ENCODE results near the gene ATP6V1A. TPM values are rescaled to one million over a fixed set of nuclear protein-coding genes. Genes with fewer than 3 reads are reported as not detected.

Gene ATP6V1A
- total RNA-seq, 1 experiment from 2014 or later, result 89.6 TPM

DNA sequence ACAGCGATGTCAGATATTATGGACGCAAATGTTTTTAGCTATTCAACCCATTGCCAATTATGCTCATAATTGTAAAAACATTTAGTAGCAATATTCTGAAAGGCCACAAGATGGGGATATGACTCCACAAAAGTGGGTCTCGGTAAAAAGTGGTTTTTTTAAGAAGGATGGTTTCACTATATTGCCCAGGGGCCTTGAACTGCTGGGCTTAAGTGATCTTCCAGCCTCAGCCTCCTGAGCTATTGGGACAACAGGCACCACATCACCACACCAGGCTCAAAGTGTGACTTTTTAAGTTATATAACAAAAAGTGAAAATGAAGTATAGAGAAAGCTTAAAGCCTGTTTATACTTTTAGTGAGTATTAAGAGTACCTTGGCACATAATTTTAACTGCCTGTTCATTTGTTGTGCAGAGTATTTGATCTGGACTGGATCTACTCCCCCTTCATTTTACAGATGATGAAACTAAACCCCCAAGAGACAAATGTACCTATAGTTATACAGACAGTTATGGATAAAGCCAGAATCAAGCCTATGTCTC, 10.2 kb upstream of the ATP6V1A start:
- no TSS peak for BruUV-seq (replicated peaks)
- Histone ChIP-seq H3K4me1 (ENCODE audit: control insufficient read depth, insufficient read depth, low read length) (peaks cover 48% of the 10 kb centered on the region), H3K9me3 (ENCODE audit: control insufficient read depth, insufficient read depth, low read depth, low read length) (no peaks in the 10 kb centered on the region), H3K4me3 (ENCODE audit: low read depth in 2 of 2, low read length in 2 of 2) (no peak overlapping the region), H3K27me3 (ENCODE audit: control insufficient read depth, insufficient read depth, low read length) (no peaks in the 10 kb centered on the region), H3K36me3 (ENCODE audit: control insufficient read depth, insufficient read depth, low read length) (no peaks in the 10 kb centered on the region), H3K27ac (ENCODE audit: low read length) (peak overlapping the region; percentile 32; the same call in 1 of the 2 replicates)
- POLR2A ChIA-PET, result no interaction called here
- in situ Hi-C loops (cut with HindIII; ENCODE audit: low pct_unique_long_range_greater_than_20kb, low sequenced_read_pairs), result no loop called here
- TF ChIP-seq, protein P1, sequence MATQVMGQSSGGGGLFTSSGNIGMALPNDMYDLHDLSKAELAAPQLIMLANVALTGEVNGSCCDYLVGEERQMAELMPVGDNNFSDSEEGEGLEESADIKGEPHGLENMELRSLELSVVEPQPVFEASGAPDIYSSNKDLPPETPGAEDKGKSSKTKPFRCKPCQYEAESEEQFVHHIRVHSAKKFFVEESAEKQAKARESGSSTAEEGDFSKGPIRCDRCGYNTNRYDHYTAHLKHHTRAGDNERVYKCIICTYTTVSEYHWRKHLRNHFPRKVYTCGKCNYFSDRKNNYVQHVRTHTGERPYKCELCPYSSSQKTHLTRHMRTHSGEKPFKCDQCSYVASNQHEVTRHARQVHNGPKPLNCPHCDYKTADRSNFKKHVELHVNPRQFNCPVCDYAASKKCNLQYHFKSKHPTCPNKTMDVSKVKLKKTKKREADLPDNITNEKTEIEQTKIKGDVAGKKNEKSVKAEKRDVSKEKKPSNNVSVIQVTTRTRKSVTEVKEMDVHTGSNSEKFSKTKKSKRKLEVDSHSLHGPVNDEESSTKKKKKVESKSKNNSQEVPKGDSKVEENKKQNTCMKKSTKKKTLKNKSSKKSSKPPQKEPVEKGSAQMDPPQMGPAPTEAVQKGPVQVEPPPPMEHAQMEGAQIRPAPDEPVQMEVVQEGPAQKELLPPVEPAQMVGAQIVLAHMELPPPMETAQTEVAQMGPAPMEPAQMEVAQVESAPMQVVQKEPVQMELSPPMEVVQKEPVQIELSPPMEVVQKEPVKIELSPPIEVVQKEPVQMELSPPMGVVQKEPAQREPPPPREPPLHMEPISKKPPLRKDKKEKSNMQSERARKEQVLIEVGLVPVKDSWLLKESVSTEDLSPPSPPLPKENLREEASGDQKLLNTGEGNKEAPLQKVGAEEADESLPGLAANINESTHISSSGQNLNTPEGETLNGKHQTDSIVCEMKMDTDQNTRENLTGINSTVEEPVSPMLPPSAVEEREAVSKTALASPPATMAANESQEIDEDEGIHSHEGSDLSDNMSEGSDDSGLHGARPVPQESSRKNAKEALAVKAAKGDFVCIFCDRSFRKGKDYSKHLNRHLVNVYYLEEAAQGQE (IDR thresholded peaks at IDR 0.05; ENCODE audit: insufficient read depth in 1 of 2, low read depth in 2 of 2, low read length in 1 of 2), result no peak
- TF ChIP-seq CTCF (IDR thresholded peaks at IDR 0.05), result peak; percentile 79
- intact Hi-C loops (cut with micrococcal nuclease; ENCODE audit: unreplicated experiment), result loop anchor here (2.0 kb wide), 1 partner anchor 102 kb away; the partner anchor contains the start of gene GRAMD1C
- CTCF ChIA-PET, result interaction anchor here (0.7 to 2.1 kb wide), 6 partner anchors 9 to 177 kb away, joined by 3 to 11 read pairs (median 4); partner anchors contain the start of gene NAA50
- DNase-seq (ENCODE audit: low read depth, low spot score) (no peak), ATAC-seq (peak; percentile 55)

DNA sequence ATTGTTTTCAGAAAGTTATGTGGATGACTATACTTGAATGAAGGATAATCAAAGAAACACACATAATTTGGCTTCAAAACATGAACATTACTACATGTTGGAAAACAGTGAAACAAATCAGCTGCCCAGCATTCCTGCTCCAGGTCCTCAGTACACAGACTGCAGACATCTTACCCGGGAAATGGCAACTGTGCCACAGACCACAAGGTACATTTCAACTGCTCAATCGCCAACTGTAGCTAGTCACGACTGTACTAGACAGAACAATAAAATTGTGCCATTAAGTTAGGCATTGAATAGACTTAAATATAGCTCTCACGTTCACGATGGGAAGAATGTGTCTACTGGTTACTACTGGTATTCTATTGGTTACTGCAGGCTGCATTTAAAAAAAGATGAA, 5.7 kb upstream of the ATP6V1A start:
- Histone ChIP-seq H3K4me1 (ENCODE audit: control insufficient read depth, insufficient read depth, low read length) (peaks cover 65% of the 10 kb centered on the region), H3K9me3 (ENCODE audit: control insufficient read depth, insufficient read depth, low read depth, low read length) (no peaks in the 10 kb centered on the region), H3K27me3 (ENCODE audit: control insufficient read depth, insufficient read depth, low read length) (no peaks in the 10 kb centered on the region), H3K4me3 (ENCODE audit: low read depth in 2 of 2, low read length in 2 of 2) (no peak overlapping the region), H3K27ac (ENCODE audit: low read length) (peak overlapping the region; percentile 48; the same call in 1 of the 2 replicates), H3K36me3 (ENCODE audit: control insufficient read depth, insufficient read depth, low read length) (no peaks in the 10 kb centered on the region; the same call in 1 of the 2 replicates)
- ChIA-PET POLR2A (interaction anchor here (0.6 kb wide), 1 partner anchor 116 kb away, joined by 3 read pairs; no protein-coding TSS in a partner anchor), CTCF (interaction anchor here (0.6 kb wide), 2 partner anchors 116 to 172 kb away, joined by 3 read pairs; no protein-coding TSS in a partner anchor)
- TF ChIP-seq SIN3A (IDR thresholded peaks at IDR 0.05; ENCODE audit: borderline replicate concordance, insufficient read depth, low read depth, low read length) (no peak), CTCF (IDR thresholded peaks at IDR 0.05) (no peak)
- in situ Hi-C loops (cut with HindIII; ENCODE audit: low pct_unique_long_range_greater_than_20kb, low sequenced_read_pairs), result no loop called here
- DNase-seq (ENCODE audit: low read depth, low spot score), result no peak
- ATAC-seq, result no peak
- intact Hi-C loops (cut with micrococcal nuclease; ENCODE audit: unreplicated experiment), result loop anchor here (10.0 kb wide), 1 partner anchor 246 kb away; no protein-coding TSS in a partner anchor
- BruUV-seq (replicated peaks), result no TSS peak
